Stomach (tissue), 4 donors: Measurements from ENCODE around the gene DBF4.
"Not testable (repeated sequence)": the region's sequence is repeated elsewhere in the genome, so short reads cannot be mapped to it uniquely, and the experiment has no call there.

Experiments
- CTCF ChIP-seq, 7 experiments: fragments of 450-650 bp in 4 of 7; fragments of 200-600 bp in 3 of 7; sonication (generic) in 3 of 7; IDR thresholded peaks; one replicate each; pipeline ENCODE4 v1.5.1; 2016 to 2019; ENCODE audit warnings: antibody characterized with exemption in 7 of 7, control low read depth in 2 of 7, mild to moderate bottlenecking in 1 of 7
- EP300 ChIP-seq: sonication (generic); formaldehyde crosslinking; IDR thresholded peaks from one replicate; pipeline ENCODE4 v1.6.1; 2017; ENCODE audit warnings: antibody characterized with exemption
- POLR2AphosphoS5 ChIP-seq, 3 donors: sonication (generic); formaldehyde crosslinking; IDR thresholded peaks; one replicate each; pipeline ENCODE4 v1.6.1; 2016; ENCODE audit warnings: antibody characterized with exemption in 3 of 3

DNA sequence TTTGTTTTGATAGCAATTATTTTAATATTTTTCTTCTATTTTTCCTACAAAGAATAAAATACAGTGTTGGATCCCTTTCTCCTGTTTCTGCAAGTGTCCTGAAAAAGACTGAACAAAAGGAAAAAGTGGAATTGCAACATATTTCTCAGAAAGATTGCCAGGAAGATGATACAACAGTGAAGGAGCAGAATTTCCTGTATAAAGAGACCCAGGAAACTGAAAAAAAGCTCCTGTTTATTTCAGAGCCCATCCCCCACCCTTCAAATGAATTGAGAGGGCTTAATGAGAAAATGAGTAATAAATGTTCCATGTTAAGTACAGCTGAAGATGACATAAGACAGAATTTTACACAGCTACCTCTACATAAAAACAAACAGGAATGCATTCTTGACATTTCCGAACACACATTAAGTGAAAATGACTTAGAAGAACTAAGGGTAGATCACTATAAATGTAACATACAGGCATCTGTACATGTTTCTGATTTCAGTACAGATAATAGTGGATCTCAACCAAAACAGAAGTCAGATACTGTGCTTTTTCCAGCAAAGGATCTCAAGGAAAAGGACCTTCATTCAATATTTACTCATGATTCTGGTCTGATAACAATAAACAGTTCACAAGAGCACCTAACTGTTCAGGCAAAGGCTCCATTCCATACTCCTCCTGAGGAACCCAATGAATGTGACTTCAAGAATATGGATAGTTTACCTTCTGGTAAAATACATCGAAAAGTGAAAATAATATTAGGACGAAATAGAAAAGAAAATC, 31.0 kb downstream of the DBF4 start:
- not testable (repeated sequence) for TF ChIP-seq CTCF (IDR thresholded peaks at IDR 0.05); POLR2AphosphoS5 (IDR thresholded peaks at IDR 0.05); EP300
